ENCODE data around the gene MMP1. TPM values are rescaled to one million over a fixed set of nuclear protein-coding genes. Genes with fewer than 3 reads are reported as not detected.

MMP1 gene
- total and polyA plus RNA-seq, 12 donors: 0.26 to 2.8 (median 0.32) TPM; not detected in 7

- H3K9me3 ChIP-seq: no peaks in the 10 kb centered on the region
- H3K4me3 ChIP-seq: no peak overlapping the region
- no peak for TF ChIP-seq CTCF (IDR thresholded peaks at IDR 0.05)
- WGBS, 2 donors: 47 to 49% methylated on average over 2 of the region's 2 CpGs
- H3K27ac ChIP-seq: no peak overlapping the region
- no peaks in the 10 kb centered on the region for H3K4me1 ChIP-seq
- ATAC-seq (no peak), DNase-seq (no peak)
- H3K27me3 ChIP-seq: peaks cover 0 to 10% (median 0%) of the 10 kb centered on the region in 7 donors
- no peaks in the 10 kb centered on the region for H3K36me3 ChIP-seq
- intact Hi-C loops (cut with DNase I): no loop called here
Measured at GRCh38 chr11:102809971-102810370, 12.0 kb upstream of the MMP1 start.

GRCh38 chr11:102807921-102808320, 10.0 kb upstream of the MMP1 start:
- no peak overlapping the region for H3K27ac ChIP-seq
- WGBS, 2 donors: 55 to 56% methylated on average over 19 of the region's 19 CpGs
- DNase-seq: peak in 1 of 2 donors; percentile 10
- ATAC-seq: peak in 1 of 8 donors; percentile 14
- H3K4me1 ChIP-seq: no peaks in the 10 kb centered on the region
- no peak overlapping the region for H3K4me3 ChIP-seq
- peaks cover 0 to 10% (median 0%) of the 10 kb centered on the region in 7 donors for H3K27me3 ChIP-seq
- peak in 1 of 9 donors; percentile 16 for TF ChIP-seq CTCF (IDR thresholded peaks at IDR 0.05)
- no peaks in the 10 kb centered on the region for H3K9me3 ChIP-seq
- H3K36me3 ChIP-seq: no peaks in the 10 kb centered on the region
- intact Hi-C loops (cut with DNase I): no loop called here

DNA sequence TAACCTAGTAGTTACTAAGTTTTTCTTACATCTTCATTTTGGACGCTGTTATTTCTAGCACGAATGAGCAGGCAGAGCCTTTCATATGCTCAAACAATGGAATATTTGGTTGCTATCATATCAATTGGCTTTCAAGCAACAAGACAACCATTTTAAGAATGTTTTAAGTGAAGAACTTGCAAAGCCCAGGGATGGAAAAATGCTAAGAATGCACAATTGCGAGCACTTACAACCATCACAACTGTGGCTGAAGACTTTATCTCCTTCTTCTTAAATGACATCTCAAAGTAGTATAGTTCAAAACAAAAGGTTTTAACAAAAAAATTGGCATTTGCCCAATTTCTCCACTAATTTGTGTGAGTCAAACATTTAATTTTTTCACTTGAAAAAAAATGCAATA, 8.3 kb upstream of the MMP1 start:
- no peak for DNase-seq
- no peak overlapping the region for H3K27ac ChIP-seq
- H3K9me3 ChIP-seq: no peaks in the 10 kb centered on the region
- no peak for ATAC-seq
- intact Hi-C loops (cut with DNase I): no loop called here
- TF ChIP-seq CTCF (IDR thresholded peaks at IDR 0.05): no peak
- H3K4me1 ChIP-seq: no peaks in the 10 kb centered on the region
- H3K27me3 ChIP-seq: peaks cover 0 to 10% (median 0%) of the 10 kb centered on the region in 7 donors
- H3K36me3 ChIP-seq: no peaks in the 10 kb centered on the region
- 51 to 64% methylated on average over 3 of the region's 3 CpGs for WGBS, 2 donors
- H3K4me3 ChIP-seq: no peak overlapping the region

DNA sequence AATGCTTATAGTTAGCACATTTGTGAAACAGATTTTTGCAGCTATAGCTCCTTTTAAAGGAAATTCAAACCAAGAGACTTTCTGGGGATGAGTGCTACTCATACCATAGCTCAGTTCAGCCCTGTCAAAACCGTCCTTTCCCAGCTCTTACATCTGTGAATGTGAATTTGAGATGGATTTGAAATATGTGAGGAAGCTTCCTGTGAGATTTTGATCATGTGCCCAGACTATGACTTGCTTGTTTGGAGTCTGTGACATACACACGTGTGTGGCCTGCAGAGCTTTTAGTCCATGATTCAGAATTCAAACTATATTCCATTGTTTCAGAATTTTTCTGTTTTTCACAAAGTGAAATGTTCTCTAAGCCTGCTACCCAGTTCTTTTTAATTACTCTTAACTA, 4.4 kb upstream of the MMP1 start:
- no peak overlapping the region for H3K27ac ChIP-seq
- H3K27me3 ChIP-seq: peaks cover 0 to 2% (median 0%) of the 10 kb centered on the region in 7 donors
- intact Hi-C loops (cut with DNase I): no loop called here
- DNase-seq: no peak
- no peak for TF ChIP-seq CTCF (IDR thresholded peaks at IDR 0.05)
- peaks cover 0 to 2% (median 0%) of the 10 kb centered on the region in 11 donors for H3K9me3 ChIP-seq
- WGBS, 2 donors: 26 to 35% methylated on average over 2 of the region's 2 CpGs
- peak in 2 of 8 donors; percentile 52 to 54 for ATAC-seq
- peaks cover 0 to 7% (median 0%) of the 10 kb centered on the region in 9 donors for H3K4me1 ChIP-seq
- no peak overlapping the region for H3K4me3 ChIP-seq
- no peaks in the 10 kb centered on the region for H3K36me3 ChIP-seq

Data from heart right ventricle (tissue), 16 donors.